Central memory CD8-positive, alpha-beta T cell (primary cell): Measurements from ENCODE around the gene ARFRP1.
A peak's percentile ranks its signal among the peaks of the same experiment; 100 is the strongest.

ENCODE experiments used
- ATAC-seq: fragments of 150-1000 bp; cut with Tn5 transposase; replicated peaks from 2 replicates; pipeline ENCODE4 v1.10.0; 2022; ENCODE audit warnings: mild to moderate bottlenecking, moderate FRiP score, moderate number of reproducible peaks; ENCODE audit not compliant: poor library complexity, severe bottlenecking; ENCODE audit errors: extremely low read depth
- DNase-seq, 2 donors: peaks; one replicate each; pipeline ENCODE4 v3.0.0; 2021; ENCODE audit warnings: low spot score in 2 of 2
- H3K27ac Mint-ChIP-seq: one replicate; pipeline ENCODE4 v1.8.0; 2022; ENCODE audit warnings: low read depth, mild to moderate bottlenecking, moderate library complexity, mixed read lengths
- H3K27me3 Mint-ChIP-seq: one replicate; pipeline ENCODE4 v1.8.0; 2022; ENCODE audit warnings: mixed read lengths
- H3K36me3 Mint-ChIP-seq: one replicate; pipeline ENCODE4 v1.8.0; 2022; ENCODE audit warnings: mild to moderate bottlenecking, moderate library complexity, mixed read lengths; ENCODE audit not compliant: insufficient read depth
- H3K4me1 Mint-ChIP-seq: one replicate; pipeline ENCODE4 v1.8.0; 2022; ENCODE audit warnings: mixed read lengths
- H3K4me3 Mint-ChIP-seq: one replicate; pipeline ENCODE4 v1.8.0; 2022; ENCODE audit warnings: mild to moderate bottlenecking, moderate library complexity, mixed read lengths
- H3K9me3 Mint-ChIP-seq: one replicate; pipeline ENCODE4 v1.8.0; 2022; ENCODE audit warnings: mixed read lengths

Gene ARFRP1

GRCh38 chr20:63740627-63741353 lies 33.0 kb upstream of the ARFRP1 start:
- H3K4me1 Mint-ChIP-seq = peaks cover 7% of the 10 kb centered on the region
- no peaks in the 10 kb centered on the region for H3K27me3 Mint-ChIP-seq
- H3K27ac Mint-ChIP-seq = no peak overlapping the region
- H3K36me3 Mint-ChIP-seq = peaks cover 38% of the 10 kb centered on the region
- ATAC-seq (peak; percentile 15), DNase-seq (peak in 1 of 2 donors; percentile 44)
- H3K9me3 Mint-ChIP-seq = no peaks in the 10 kb centered on the region
- H3K4me3 Mint-ChIP-seq = peak overlapping the region; percentile 69

GRCh38 chr20:63740070-63740626 lies 32.4 kb upstream of the ARFRP1 start:
- peaks cover 14% of the 10 kb centered on the region for H3K4me1 Mint-ChIP-seq
- H3K9me3 Mint-ChIP-seq = no peaks in the 10 kb centered on the region
- ATAC-seq (no peak), DNase-seq (no peak)
- peaks cover 43% of the 10 kb centered on the region for H3K36me3 Mint-ChIP-seq
- no peak overlapping the region for H3K27ac Mint-ChIP-seq
- H3K4me3 Mint-ChIP-seq = peak overlapping the region; percentile 69
- H3K27me3 Mint-ChIP-seq = no peaks in the 10 kb centered on the region

- no peaks in the 10 kb centered on the region for H3K9me3 Mint-ChIP-seq
- no peak within 1 kb of the TSS for H3K27ac Mint-ChIP-seq
- no peaks in the 10 kb centered on the region for H3K27me3 Mint-ChIP-seq
Measured at GRCh38 chr20:63739130-63740069, 31.6 kb upstream of the ARFRP1 start, which contains the start of gene SLC2A4RG. TSS of gene SLC2A4RG (plus strand) at chr20:63739776. CDS start at chr20:63739913, 137 bp downstream.

GRCh38 chr20:63738687-63739129 lies 30.9 kb upstream of the ARFRP1 start:
- Mint-ChIP-seq H3K9me3 (no peaks in the 10 kb centered on the region), H3K36me3 (peaks cover 48% of the 10 kb centered on the region), H3K4me1 (peaks cover 20% of the 10 kb centered on the region), H3K27me3 (no peaks in the 10 kb centered on the region), H3K4me3 (peak overlapping the region; percentile 94), H3K27ac (no peak overlapping the region)
- DNase-seq (peak in 1 of 2 donors; percentile 35), ATAC-seq (no peak)

More at GRCh38 chr20:63739130-63740069, 31.6 kb upstream of the ARFRP1 start, which contains the start of gene SLC2A4RG:
- Mint-ChIP-seq H3K36me3 (peaks cover 44% of the 10 kb centered on the region), H3K4me1 (peaks cover 14% of the 10 kb centered on the region), H3K4me3 (peak within 1 kb of the TSS; percentile 94)
- DNase-seq = peak in 1 of 2 donors; percentile 25
- ATAC-seq = no peak

- Mint-ChIP-seq H3K4me3 (peak overlapping the region; percentile 94), H3K36me3 (peaks cover 43% of the 10 kb centered on the region), H3K9me3 (no peaks in the 10 kb centered on the region), H3K27ac (no peak overlapping the region), H3K4me1 (peaks cover 24% of the 10 kb centered on the region), H3K27me3 (no peaks in the 10 kb centered on the region)
- ATAC-seq = no peak
- DNase-seq = no peak
Measured at GRCh38 chr20:63737945-63738686, 30.3 kb upstream of the ARFRP1 start.

GRCh38 chr20:63737695-63737944 lies 29.8 kb upstream of the ARFRP1 start:
- DNase-seq (no peak), ATAC-seq (no peak)
- Mint-ChIP-seq H3K9me3 (no peaks in the 10 kb centered on the region), H3K36me3 (peaks cover 43% of the 10 kb centered on the region), H3K4me3 (peak overlapping the region; percentile 94), H3K27ac (no peak overlapping the region), H3K27me3 (no peaks in the 10 kb centered on the region), H3K4me1 (peaks cover 24% of the 10 kb centered on the region)

- Mint-ChIP-seq H3K27me3 (no peaks in the 10 kb centered on the region), H3K27ac (peak overlapping the region; percentile 90), H3K36me3 (peaks cover 42% of the 10 kb centered on the region), H3K4me3 (peak overlapping the region; percentile 94), H3K9me3 (no peaks in the 10 kb centered on the region), H3K4me1 (peaks cover 24% of the 10 kb centered on the region)
- DNase-seq (peak in 1 of 2 donors; percentile 47), ATAC-seq (peak; percentile 29)
Measured at GRCh38 chr20:63736893-63737694, 29.3 kb upstream of the ARFRP1 start.

GRCh38 chr20:63735859-63736718 lies 28.3 kb upstream of the ARFRP1 start, which contains the start of gene LIME1:
TSS of gene LIME1 (plus strand) at chr20:63736664. CDS start at chr20:63737550, 886 bp downstream.
- Mint-ChIP-seq H3K27me3 (no peaks in the 10 kb centered on the region), H3K27ac (peak within 1 kb of the TSS; percentile 90), H3K4me3 (peak within 1 kb of the TSS; percentile 94), H3K4me1 (peaks cover 24% of the 10 kb centered on the region), H3K9me3 (no peaks in the 10 kb centered on the region), H3K36me3 (peaks cover 36% of the 10 kb centered on the region)
- peak; percentile 70 to 84 for DNase-seq
- peak; percentile 78 for ATAC-seq

GRCh38 chr20:63734946-63735858 lies 27.4 kb upstream of the ARFRP1 start:
- DNase-seq = no peak
- H3K9me3 Mint-ChIP-seq = no peaks in the 10 kb centered on the region
- H3K27me3 Mint-ChIP-seq = no peaks in the 10 kb centered on the region
- peak overlapping the region; percentile 90 for H3K27ac Mint-ChIP-seq
- peak overlapping the region; percentile 94 for H3K4me3 Mint-ChIP-seq
- peaks cover 34% of the 10 kb centered on the region for H3K36me3 Mint-ChIP-seq
- ATAC-seq = no peak
- peaks cover 24% of the 10 kb centered on the region for H3K4me1 Mint-ChIP-seq
